HCT116 (cell line): Measurements from ENCODE around the gene ANGEL1. TPM values are rescaled to one million over a fixed set of nuclear protein-coding genes. Genes with fewer than 3 reads are reported as not detected.

Experiments used
- ATAC-seq: fragments of 200-7000 bp; cut with Tn5 transposase; 2 replicates; pipeline ENCODE4 v1.9.1; 2020; ENCODE audit warnings: mild to moderate bottlenecking, moderate library complexity
- BruUV-seq: library from RNA; stranded (reverse); fragments of 400-500 nt; replicated peaks from 2 replicates; lab custom pipeline; 2021; lab: Mats Ljungman, UMichigan
- CTCF ChIA-PET: fragments of 300-600 bp; sonication (Branson Sonifier 250); formaldehyde crosslinking; loops from one replicate; lab custom pipeline; 2021; ENCODE audit warnings: antibody characterized with exemption; lab: Charles Lee
- POLR2A ChIA-PET: fragments of 300-600, 350-600 bp; sonication (Branson Sonifier 250); formaldehyde crosslinking; loops from one replicate; lab custom pipeline; 2021; ENCODE audit warnings: antibody characterized with exemption; lab: Charles Lee
- RAD21 ChIA-PET, 2 experiments: fragments of 300-600 bp; sonication (Branson Sonifier 250); formaldehyde crosslinking; loops; one replicate each; lab custom pipeline; 2023; ENCODE audit warnings: low total read pairs in 2 of 2; ENCODE audit not compliant: uncharacterized antibody in 2 of 2, unreplicated experiment in 2 of 2, low non-redundant PET in 1 of 2; lab: Charles Lee
- DNase-seq: peaks from one replicate; pipeline ENCODE4 v3.0.0-alpha.2; 2010; ENCODE audit warnings: low read depth, low spot score
- H2AFZ ChIP-seq: fragments of 200-600 bp; shearing (Covaris generic), sonication (generic); 2 replicates; pipeline ENCODE4 v1.6.1; 2017; ENCODE audit warnings: low read depth, mixed run types, mixed read lengths, antibody characterized with exemption, low read length; ENCODE audit not compliant: poor library complexity, severe bottlenecking
- H3K27ac ChIP-seq: 2 replicates; pipeline ENCODE4 v1.5.1; 2012; ENCODE audit warnings: low read depth, low read length
- H3K27me3 ChIP-seq: fragments of 200-600 bp; sonication (generic); 2 replicates; pipeline ENCODE4 v1.6.1; 2016; ENCODE audit warnings: mixed run types, low read length, mixed read lengths; ENCODE audit not compliant: insufficient read depth
- H3K36me3 ChIP-seq, 2 experiments: fragments of 200-500 bp in 1 of 2; fragments of 200-600 bp in 1 of 2; sonication (Bioruptor generic) in 1 of 2; sonication (generic) in 1 of 2; 2 replicates each; pipeline versions ENCODE4 v1.5.1 to v1.6.1; 2014 to 2016; ENCODE audit warnings: low read length in 2 of 2, inconsistent platforms in 1 of 2, mixed read lengths in 1 of 2, mixed run types in 1 of 2; ENCODE audit not compliant: insufficient read depth in 2 of 2, control insufficient read depth in 1 of 2
- H3K4me1 ChIP-seq, 2 experiments: fragments of 200-600 bp in 1 of 2; sonication (generic) in 1 of 2; 2 replicates each; pipeline versions ENCODE4 v1.5.1 to v1.6.1; 2012 to 2017; ENCODE audit warnings: low read length in 2 of 2, inconsistent platforms in 1 of 2, mild to moderate bottlenecking in 1 of 2, mixed read lengths in 1 of 2, mixed run types in 1 of 2, moderate library complexity in 1 of 2; ENCODE audit not compliant: insufficient read depth in 2 of 2, control insufficient read depth in 1 of 2
- H3K4me2 ChIP-seq: fragments of 200-600 bp; sonication (generic); 2 replicates; pipeline ENCODE4 v1.6.1; 2017; ENCODE audit warnings: mixed run types, low read length, mixed read lengths
- H3K4me3 ChIP-seq, 2 experiments: fragments of 200-600 bp in 1 of 2; sonication (generic) in 1 of 2; replicated peaks in 1 of 2; 2 replicates each; pipeline ENCODE4 v1.5.1; 2011 to 2016; ENCODE audit warnings: low read length in 2 of 2, control low read depth in 1 of 2, low read depth in 1 of 2, mild to moderate bottlenecking in 1 of 2, mixed read lengths in 1 of 2, mixed run types in 1 of 2
- H3K79me2 ChIP-seq: fragments of 200-600 bp; sonication (generic); 2 replicates; pipeline ENCODE4 v1.6.1; 2017; ENCODE audit warnings: mild to moderate bottlenecking, mixed run types, low read length, moderate library complexity, mixed read lengths; ENCODE audit not compliant: insufficient read depth
- H3K9ac ChIP-seq: fragments of 200-600 bp; sonication (generic); 2 replicates; pipeline ENCODE4 v1.6.1; 2016; ENCODE audit warnings: low read length, mixed read lengths
- H3K9me2 ChIP-seq: fragments of 200-600 bp; sonication (generic), shearing (Covaris generic); 2 replicates; pipeline ENCODE4 v1.6.1; 2017; ENCODE audit warnings: mixed run types, mild to moderate bottlenecking, moderate library complexity; ENCODE audit not compliant: insufficient read depth
- H3K9me3 ChIP-seq, 2 experiments: fragments of 200-500 bp in 1 of 2; fragments of 200-600 bp in 1 of 2; sonication (Bioruptor generic) in 1 of 2; sonication (generic) in 1 of 2; 2 replicates each; pipeline ENCODE4 v1.6.1; 2014 to 2017; ENCODE audit warnings: low read length in 2 of 2, mixed read lengths in 2 of 2, inconsistent platforms in 1 of 2, low read depth in 1 of 2, mild to moderate bottlenecking in 1 of 2, mixed run types in 1 of 2, moderate library complexity in 1 of 2; ENCODE audit not compliant: control insufficient read depth in 1 of 2, insufficient read depth in 1 of 2
- H4K20me1 ChIP-seq: fragments of 200-600 bp; sonication (generic), shearing (Covaris generic); 2 replicates; pipeline ENCODE4 v1.6.1; 2017; ENCODE audit warnings: mixed run types, mild to moderate bottlenecking, moderate library complexity; ENCODE audit not compliant: insufficient read depth
- ATF3 ChIP-seq: IDR thresholded peaks from 2 replicates; pipeline ENCODE4 v1.6.1; 2012
- CBX3 ChIP-seq: IDR thresholded peaks from 2 replicates; pipeline ENCODE4 v1.6.1; 2012; ENCODE audit warnings: low read depth
- CTCF ChIP-seq, 3 experiments: fragments of 200-600 bp in 1 of 3; sonication (generic) in 1 of 3; IDR thresholded peaks in 2 of 3; conservative IDR thresholded peaks in 1 of 3; 2 replicates each; pipeline ENCODE4 v1.5.1; 2012 to 2017; ENCODE audit warnings: low read depth in 2 of 3, low read length in 2 of 3, antibody characterized with exemption in 1 of 3, borderline replicate concordance in 1 of 3, control low read depth in 1 of 3, mild to moderate bottlenecking in 1 of 3, mixed read lengths in 1 of 3, mixed run types in 1 of 3, moderate library complexity in 1 of 3; ENCODE audit not compliant: insufficient read depth in 1 of 3
- EGR1 ChIP-seq: IDR thresholded peaks from 2 replicates; pipeline ENCODE4 v1.6.1; 2012; ENCODE audit warnings: low read depth
- EZH2phosphoT487 ChIP-seq: fragments of 200-600 bp; IDR thresholded peaks from 2 replicates; pipeline ENCODE4 v1.6.1; 2018; ENCODE audit warnings: antibody characterized with exemption, borderline replicate concordance
- FOSL1 ChIP-seq: IDR thresholded peaks from 2 replicates; pipeline ENCODE4 v1.6.1; 2012; ENCODE audit warnings: low read depth
- JUND ChIP-seq: IDR thresholded peaks from 2 replicates; pipeline ENCODE4 v1.6.1; 2012
- MAX ChIP-seq: IDR thresholded peaks from 2 replicates; pipeline ENCODE4 v1.6.1; 2012
- POLR2A ChIP-seq: IDR thresholded peaks from 2 replicates; pipeline ENCODE4 v1.7.0; 2011; ENCODE audit warnings: borderline replicate concordance; ENCODE audit not compliant: insufficient read depth, insufficient read length; ENCODE audit errors: extremely low read depth
- POLR2AphosphoS5 ChIP-seq: IDR thresholded peaks from 2 replicates; pipeline ENCODE4 v1.6.1; 2011; ENCODE audit warnings: mild to moderate bottlenecking, low read depth, low read length, moderate library complexity
- RAD21 ChIP-seq: IDR thresholded peaks from 2 replicates; pipeline ENCODE4 v1.6.1; 2012; ENCODE audit warnings: low read depth, mild to moderate bottlenecking
- REST ChIP-seq: IDR thresholded peaks from 2 replicates; pipeline ENCODE4 v1.6.1; 2012; ENCODE audit warnings: low read depth
- SP1 ChIP-seq: IDR thresholded peaks from 2 replicates; pipeline ENCODE4 v1.6.1; 2012; ENCODE audit warnings: low read depth
- SRF ChIP-seq: IDR thresholded peaks from 2 replicates; pipeline ENCODE4 v1.6.1; 2012; ENCODE audit warnings: low read depth
- YY1 ChIP-seq: IDR thresholded peaks from 2 replicates; pipeline ENCODE4 v1.6.1; 2011; ENCODE audit warnings: low read length, low read depth, moderate library complexity, mild to moderate bottlenecking; ENCODE audit not compliant: insufficient replicate concordance; ENCODE audit errors: extremely low read depth
- ZBTB33 ChIP-seq: IDR thresholded peaks from 2 replicates; pipeline ENCODE4 v1.6.1; 2011; ENCODE audit warnings: mild to moderate bottlenecking, low read length, moderate library complexity; ENCODE audit not compliant: insufficient replicate concordance; ENCODE audit errors: extremely low read depth
- intact Hi-C: fragments of 100-400 bp; cut with micrococcal nuclease; formaldehyde crosslinking; loops from 2 replicates; pipeline ENCODE4 v1.10.0; 2022
- total RNA-seq: library from RNA; stranded (reverse); gene quantifications from one replicate; pipeline ENCODE4 v1.2.1, GENCODE V29; 2021; ENCODE audit not compliant: unreplicated experiment

ANGEL1 gene
- total RNA-seq, 1 experiment from 2014 or later = 20.6 TPM

- TSS peak; percentile 39 for BruUV-seq
- Histone ChIP-seq H3K9me3 (no peaks in the 10 kb centered on the region), H2AFZ (no peak overlapping the region), H4K20me1 (no peaks in the 10 kb centered on the region), H3K79me2 (no peaks in the 10 kb centered on the region), H3K4me2 (no peak overlapping the region), H3K4me3 (no peak overlapping the region), H3K27ac (no peak overlapping the region), H3K36me3 (no peaks in the 10 kb centered on the region), H3K4me1 (peaks cover 9 to 16% of the 10 kb centered on the region in 2 experiments), H3K9me2 (no peaks in the 10 kb centered on the region), H3K27me3 (no peaks in the 10 kb centered on the region), H3K9ac (no peak overlapping the region)
- CTCF ChIA-PET = no interaction called here
- DNase-seq = no peak
- ATAC-seq = no peak
- TF ChIP-seq POLR2A (no peak), EGR1 (no peak), RAD21 (no peak), JUND (no peak), YY1 (no peak), CTCF (IDR thresholded peaks at IDR 0.05 in 2 of 3, conservative IDR thresholded peaks at IDR 0.05 in 1 of 3; ENCODE audit: borderline replicate concordance in 1 of 3, insufficient read depth in 1 of 3, low read depth in 2 of 3, low read length in 2 of 3) (no peak), EZH2phosphoT487 (no peak), MAX (no peak), POLR2AphosphoS5 (no peak), ATF3 (no peak), FOSL1 (no peak), SRF (no peak), REST (no peak), SP1 (no peak), ZBTB33 (no peak), CBX3 (no peak)
- POLR2A ChIA-PET = no interaction called here
- RAD21 ChIA-PET = interaction anchor here in 1 of 2 experiments (0.7 kb wide), 1 partner anchor 666 kb away, joined by 4 read pairs; no protein-coding TSS in a partner anchor
- intact Hi-C loops = no loop called here
These were observed 49.3 kb downstream of the ANGEL1 start for GRCh38 chr14:76763096-76764041.
